Caco-2 (cell line): ENCODE data around the gene SLC6A6. TPM values are rescaled to one million over a fixed set of nuclear protein-coding genes. Genes with fewer than 3 reads are reported as not detected.

Source experiments
- BruUV-seq: library from RNA; stranded (reverse); fragments of 400-500 nt; replicated peaks from 2 replicates; lab custom pipeline; 2021; lab: Mats Ljungman, UMichigan
- CTCF ChIA-PET: fragments of 300-600 bp; sonication (Branson Sonifier 250); formaldehyde crosslinking; loops from one replicate; lab custom pipeline; 2022; ENCODE audit warnings: antibody characterized with exemption; lab: Charles Lee
- POLR2A ChIA-PET: fragments of 300-600 bp; sonication (Branson Sonifier 250); formaldehyde crosslinking; loops from one replicate; lab custom pipeline; 2022; ENCODE audit warnings: antibody characterized with exemption; lab: Charles Lee
- DNase-seq, 2 experiments: peaks; one replicate each; pipeline versions ENCODE4 v3.0.0 to v3.0.0-alpha.2; 2020 to 2022
- H3K27me3 ChIP-seq: replicated peaks from 2 replicates; pipeline ENCODE4 v1.6.0; 2011; ENCODE audit warnings: low read length; ENCODE audit not compliant: control insufficient read depth, insufficient read depth
- H3K36me3 ChIP-seq: 2 replicates; pipeline ENCODE4 v1.5.1; 2011; ENCODE audit warnings: low read length; ENCODE audit not compliant: control insufficient read depth, insufficient read depth
- H3K4me1 ChIP-seq: fragments of 250-450 bp; sonication (Bioruptor Pico); 2 replicates; pipeline ENCODE4 v1.5.1; 2020; ENCODE audit warnings: mild to moderate bottlenecking
- H3K4me3 ChIP-seq: 2 replicates; pipeline ENCODE4 v1.5.1; 2011; ENCODE audit warnings: low read depth, mild to moderate bottlenecking, control low read depth, low read length
- H3K9me3 ChIP-seq: fragments of 250-450 bp; sonication (Bioruptor Pico); 2 replicates; pipeline ENCODE4 v1.5.1; 2020; ENCODE audit warnings: mild to moderate bottlenecking, moderate library complexity
- H3K27ac Mint-ChIP-seq: one replicate; pipeline ENCODE4 v1.8.0; 2022; ENCODE audit warnings: mixed read lengths; ENCODE audit not compliant: unreplicated experiment
- H3K27me3 Mint-ChIP-seq: one replicate; pipeline ENCODE4 v1.8.0; 2022; ENCODE audit warnings: mixed read lengths; ENCODE audit not compliant: insufficient read depth, unreplicated experiment
- H3K36me3 Mint-ChIP-seq: one replicate; pipeline ENCODE4 v1.8.0; 2022; ENCODE audit warnings: mild to moderate bottlenecking, mixed read lengths; ENCODE audit not compliant: insufficient read depth, unreplicated experiment
- H3K4me1 Mint-ChIP-seq: one replicate; pipeline ENCODE4 v1.8.0; 2022; ENCODE audit warnings: low read depth, mixed read lengths; ENCODE audit not compliant: unreplicated experiment
- H3K4me3 Mint-ChIP-seq: one replicate; pipeline ENCODE4 v1.8.0; 2022; ENCODE audit warnings: mild to moderate bottlenecking, moderate library complexity, mixed read lengths; ENCODE audit not compliant: unreplicated experiment
- H3K9me3 Mint-ChIP-seq: one replicate; pipeline ENCODE4 v1.8.0; 2022; ENCODE audit warnings: mixed read lengths; ENCODE audit not compliant: unreplicated experiment
- intact Hi-C: fragments of 100-400 bp; cut with micrococcal nuclease; formaldehyde crosslinking; loops from one replicate; pipeline ENCODE4 v1.10.0; 2022; ENCODE audit not compliant: unreplicated experiment
- total RNA-seq: library from RNA; stranded (reverse); gene quantifications from 2 replicates; pipeline ENCODE4 v1.2.3, GENCODE V29; 2022
- TF ChIP-seq, protein P1 (sequence below), 2 experiments: fragments of 200-600 bp in 1 of 2; IDR thresholded peaks; 1 replicate in 1 of 2; 2 replicates in 1 of 2; pipeline versions ENCODE4 v1.5.1 to v1.8.0; 2011 to 2022; ENCODE audit warnings: antibody characterized with exemption in 1 of 2, control low read depth in 1 of 2, inconsistent platforms in 1 of 2, low read depth in 1 of 2, low read length in 1 of 2, mild to moderate bottlenecking in 1 of 2, moderate library complexity in 1 of 2; ENCODE audit not compliant: insufficient read depth in 1 of 2, severe bottlenecking in 1 of 2, unreplicated experiment in 1 of 2

The SLC6A6 gene
- total RNA-seq, 1 experiment from 2014 or later: 49.6 TPM

DNA sequence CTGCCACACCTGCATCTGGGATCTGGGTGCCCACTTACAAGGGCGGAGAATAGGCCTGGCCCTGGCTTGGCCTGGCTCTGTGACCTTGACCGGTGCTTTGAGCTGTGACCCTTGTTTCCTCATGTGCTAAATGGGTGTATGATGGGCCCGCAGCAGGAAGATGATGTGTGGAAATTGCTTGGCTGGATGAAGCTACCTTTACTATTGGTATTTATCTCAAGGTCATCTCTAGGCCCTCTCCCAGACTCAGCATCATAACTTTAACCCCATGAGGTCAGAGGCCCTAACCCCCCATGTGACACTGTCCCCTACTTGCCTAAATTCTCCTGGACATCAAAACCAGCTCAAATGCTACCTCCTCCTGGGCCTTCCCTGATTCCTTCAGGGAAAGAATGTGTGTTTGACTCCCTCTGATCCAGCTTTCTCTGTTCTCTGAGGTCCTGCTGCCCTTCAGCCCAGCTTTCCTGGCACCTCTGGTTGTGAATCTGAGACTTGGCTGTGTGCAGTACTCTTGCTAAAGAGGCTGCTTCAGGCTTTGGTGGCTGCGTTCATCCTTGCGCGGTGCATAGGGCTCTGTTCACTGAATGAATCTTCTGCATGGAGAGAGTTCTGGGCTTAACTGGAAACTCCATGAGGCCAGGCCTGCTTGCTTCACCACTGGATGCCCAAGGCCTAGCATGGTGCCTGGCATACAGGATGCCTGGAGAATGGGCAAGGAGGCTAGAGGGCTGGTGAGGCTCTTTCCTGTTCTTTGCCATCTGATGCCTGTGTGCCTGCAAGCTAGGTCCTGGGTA lies 25.2 kb upstream of the SLC6A6 start:
- Histone ChIP-seq H3K4me1 (peaks cover 29% of the 10 kb centered on the region), H3K9me3 (no peaks in the 10 kb centered on the region), H3K36me3 (no peaks in the 10 kb centered on the region), H3K4me3 (no peak overlapping the region), H3K27me3 (no peaks in the 10 kb centered on the region)
- intact Hi-C loops: no loop called here
- Mint-ChIP-seq H3K4me1 (peaks cover 15% of the 10 kb centered on the region), H3K4me3 (no peak overlapping the region), H3K27me3 (no peaks in the 10 kb centered on the region), H3K9me3 (no peaks in the 10 kb centered on the region), H3K36me3 (no peaks in the 10 kb centered on the region), H3K27ac (no peak overlapping the region)
- ChIA-PET POLR2A (no interaction called here), CTCF (no interaction called here)
- BruUV-seq: no TSS peak
- TF ChIP-seq, protein P1, sequence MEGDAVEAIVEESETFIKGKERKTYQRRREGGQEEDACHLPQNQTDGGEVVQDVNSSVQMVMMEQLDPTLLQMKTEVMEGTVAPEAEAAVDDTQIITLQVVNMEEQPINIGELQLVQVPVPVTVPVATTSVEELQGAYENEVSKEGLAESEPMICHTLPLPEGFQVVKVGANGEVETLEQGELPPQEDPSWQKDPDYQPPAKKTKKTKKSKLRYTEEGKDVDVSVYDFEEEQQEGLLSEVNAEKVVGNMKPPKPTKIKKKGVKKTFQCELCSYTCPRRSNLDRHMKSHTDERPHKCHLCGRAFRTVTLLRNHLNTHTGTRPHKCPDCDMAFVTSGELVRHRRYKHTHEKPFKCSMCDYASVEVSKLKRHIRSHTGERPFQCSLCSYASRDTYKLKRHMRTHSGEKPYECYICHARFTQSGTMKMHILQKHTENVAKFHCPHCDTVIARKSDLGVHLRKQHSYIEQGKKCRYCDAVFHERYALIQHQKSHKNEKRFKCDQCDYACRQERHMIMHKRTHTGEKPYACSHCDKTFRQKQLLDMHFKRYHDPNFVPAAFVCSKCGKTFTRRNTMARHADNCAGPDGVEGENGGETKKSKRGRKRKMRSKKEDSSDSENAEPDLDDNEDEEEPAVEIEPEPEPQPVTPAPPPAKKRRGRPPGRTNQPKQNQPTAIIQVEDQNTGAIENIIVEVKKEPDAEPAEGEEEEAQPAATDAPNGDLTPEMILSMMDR (IDR thresholded peaks at IDR 0.05; ENCODE audit: insufficient read depth in 1 of 2, low read depth in 1 of 2, low read length in 1 of 2, severe bottlenecking in 1 of 2, unreplicated experiment in 1 of 2): no peak
- DNase-seq: no peak

GRCh38 chr3:14377838-14378169 lies 24.6 kb upstream of the SLC6A6 start:
- Histone ChIP-seq H3K27me3 (no peaks in the 10 kb centered on the region), H3K4me1 (peaks cover 23% of the 10 kb centered on the region), H3K36me3 (no peaks in the 10 kb centered on the region), H3K4me3 (no peak overlapping the region), H3K9me3 (no peaks in the 10 kb centered on the region)
- Mint-ChIP-seq H3K27ac (no peak overlapping the region), H3K4me1 (peaks cover 17% of the 10 kb centered on the region), H3K27me3 (no peaks in the 10 kb centered on the region), H3K4me3 (no peak overlapping the region), H3K9me3 (no peaks in the 10 kb centered on the region), H3K36me3 (no peaks in the 10 kb centered on the region)
- DNase-seq: no peak
- TF ChIP-seq, protein P1 (IDR thresholded peaks at IDR 0.05; ENCODE audit: insufficient read depth in 1 of 2, low read depth in 1 of 2, low read length in 1 of 2, severe bottlenecking in 1 of 2, unreplicated experiment in 1 of 2): no peak
- ChIA-PET POLR2A (no interaction called here), CTCF (no interaction called here)
- intact Hi-C loops: no loop called here
- no TSS peak for BruUV-seq

- ChIA-PET POLR2A (interaction anchor here (0.5 to 0.6 kb wide), 2 partner anchors 24 to 82 kb away, joined by 3 to 4 read pairs; partner anchors contain the start of gene SLC6A6), CTCF (no interaction called here)
- Histone ChIP-seq H3K36me3 (no peaks in the 10 kb centered on the region), H3K9me3 (no peaks in the 10 kb centered on the region), H3K4me3 (no peak overlapping the region), H3K27me3 (no peaks in the 10 kb centered on the region), H3K4me1 (peaks cover 17% of the 10 kb centered on the region)
- TF ChIP-seq, protein P1 (IDR thresholded peaks at IDR 0.05; ENCODE audit: insufficient read depth in 1 of 2, low read depth in 1 of 2, low read length in 1 of 2, severe bottlenecking in 1 of 2, unreplicated experiment in 1 of 2): no peak
- intact Hi-C loops: no loop called here
- no peaks in the 10 kb centered on the region for H3K36me3 Mint-ChIP-seq
- no peak overlapping the region for H3K27ac Mint-ChIP-seq
- no TSS peak for BruUV-seq
- peaks cover 14% of the 10 kb centered on the region for H3K4me1 Mint-ChIP-seq
- no peaks in the 10 kb centered on the region for H3K27me3 Mint-ChIP-seq
- H3K4me3 Mint-ChIP-seq: no peak overlapping the region
- H3K9me3 Mint-ChIP-seq: no peaks in the 10 kb centered on the region
- no peak for DNase-seq
Measured at GRCh38 chr3:14378415-14378814, 24.0 kb upstream of the SLC6A6 start.
